Suppressor macrophage treated with lipopolysaccharide for 4 hours (primary cell): ENCODE results near the gene BORCS5.
A peak's percentile ranks its signal among the peaks of the same experiment; 100 is the strongest.

Source experiments
- DNase-seq: peaks from one replicate; pipeline ENCODE4 v3.0.0-alpha.2; 2020

Gene BORCS5

GRCh38 chr12:12436831-12437345, 80.0 kb downstream of the BORCS5 start:
- DNase-seq: no peak

- peak; percentile 33 for DNase-seq
Observed at GRCh38 chr12:12439636-12440035, 82.8 kb downstream of the BORCS5 start.

GRCh38 chr12:12440784-12441428, 84.0 kb downstream of the BORCS5 start:
- no peak for DNase-seq

GRCh38 chr12:12441429-12441807, 84.5 kb downstream of the BORCS5 start:
- no peak for DNase-seq

GRCh38 chr12:12441843-12442461, 85.1 kb downstream of the BORCS5 start:
- no peak for DNase-seq

- DNase-seq: no peak
Observed at GRCh38 chr12:12442548-12443071, 85.7 kb downstream of the BORCS5 start.

- DNase-seq: no peak
Observed at GRCh38 chr12:12443431-12443878, 86.6 kb downstream of the BORCS5 start.

GRCh38 chr12:12445165-12445881, 88.4 kb downstream of the BORCS5 start:
- no peak for DNase-seq

- no peak for DNase-seq
Observed at GRCh38 chr12:12445882-12446181, 89.0 kb downstream of the BORCS5 start.

- DNase-seq: peak; percentile 21
Observed at GRCh38 chr12:12446786-12447185, 89.9 kb downstream of the BORCS5 start.

GRCh38 chr12:12447236-12447635, 90.4 kb downstream of the BORCS5 start:
- no peak for DNase-seq

- no peak for DNase-seq
Observed at GRCh38 chr12:12447837-12448236, 91.0 kb downstream of the BORCS5 start.

GRCh38 chr12:12449533-12450025, 92.7 kb downstream of the BORCS5 start:
- DNase-seq: peak; percentile 91

- DNase-seq: no peak
Observed at GRCh38 chr12:12450043-12450471, 93.2 kb downstream of the BORCS5 start.

- DNase-seq: no peak
Observed at GRCh38 chr12:12451098-12451497, 94.2 kb downstream of the BORCS5 start.

- DNase-seq: no peak
Observed at GRCh38 chr12:12452326-12452902, 95.5 kb downstream of the BORCS5 start.

- no peak for DNase-seq
Observed at GRCh38 chr12:12453635-12454034, 96.8 kb downstream of the BORCS5 start.

GRCh38 chr12:12454315-12454714, 97.4 kb downstream of the BORCS5 start:
- no peak for DNase-seq

- DNase-seq: peak; percentile 85
Observed at GRCh38 chr12:12456637-12457036, 99.8 kb downstream of the BORCS5 start.

- DNase-seq: no peak
Observed at GRCh38 chr12:12460935-12461922, 104.4 kb downstream of the BORCS5 start.

GRCh38 chr12:12461923-12462315, 105.0 kb downstream of the BORCS5 start:
- DNase-seq: no peak

- DNase-seq: no peak
Observed at GRCh38 chr12:12465522-12465921, 108.6 kb downstream of the BORCS5 start.
